Hepatocyte (in vitro differentiated cells): ENCODE data around the gene AMPD2. TPM values are rescaled to one million over a fixed set of nuclear protein-coding genes. Genes with fewer than 3 reads are reported as not detected.

Experiments
- DNase-seq: peaks from one replicate; pipeline ENCODE4 v3.0.0-alpha.2; 2016; ENCODE audit warnings: low spot score
- H2AFZ ChIP-seq: fragments of 200-600 bp; sonication (generic); 2 replicates; pipeline ENCODE4 v1.6.0; 2016; ENCODE audit warnings: antibody characterized with exemption, mild to moderate bottlenecking
- H3K27ac ChIP-seq: fragments of 200-600 bp; sonication (generic); 2 replicates; pipeline ENCODE4 v1.5.1; 2016; ENCODE audit warnings: mild to moderate bottlenecking
- H3K27me3 ChIP-seq: fragments of 200-600 bp; sonication (generic); 2 replicates; pipeline ENCODE4 v1.6.1; 2016
- H3K36me3 ChIP-seq: fragments of 200-600 bp; sonication (generic); replicated peaks from 2 replicates; pipeline ENCODE4 v1.5.1; 2016; ENCODE audit warnings: low read depth; ENCODE audit not compliant: insufficient read depth
- H3K4me1 ChIP-seq: fragments of 200-600 bp; sonication (generic); 2 replicates; pipeline ENCODE4 v1.5.1; 2016; ENCODE audit warnings: mild to moderate bottlenecking, moderate library complexity; ENCODE audit not compliant: insufficient read depth
- H3K4me2 ChIP-seq: fragments of 200-600 bp; sonication (generic); 2 replicates; pipeline ENCODE4 v1.6.0; 2016
- H3K4me3 ChIP-seq: fragments of 200-600 bp; sonication (generic); 2 replicates; pipeline ENCODE4 v1.5.1; 2016; ENCODE audit warnings: mild to moderate bottlenecking
- H3K79me2 ChIP-seq: fragments of 200-600 bp; sonication (generic); 2 replicates; pipeline ENCODE4 v1.6.0; 2017; ENCODE audit warnings: mild to moderate bottlenecking
- H3K9me2 ChIP-seq: fragments of 200-600 bp; sonication (generic); replicated peaks from 2 replicates; pipeline ENCODE4 v1.6.0; 2017; ENCODE audit warnings: mild to moderate bottlenecking; ENCODE audit not compliant: insufficient read depth
- H3K9me3 ChIP-seq: fragments of 200-600 bp; sonication (generic); 2 replicates; pipeline ENCODE4 v1.5.1; 2016; ENCODE audit warnings: low read depth, mild to moderate bottlenecking
- H4K20me1 ChIP-seq: fragments of 200-600 bp; sonication (generic); 2 replicates; pipeline ENCODE4 v1.6.0; 2016; ENCODE audit warnings: mild to moderate bottlenecking; ENCODE audit not compliant: insufficient read depth, poor library complexity, severe bottlenecking
- CTCF ChIP-seq: fragments of 200-600 bp; sonication (generic); IDR thresholded peaks from 2 replicates; pipeline ENCODE4 v1.5.1; 2016; ENCODE audit warnings: antibody characterized with exemption, mild to moderate bottlenecking; ENCODE audit not compliant: poor library complexity
- EZH2 ChIP-seq: fragments of 200-600 bp; sonication (generic); IDR thresholded peaks from 2 replicates; pipeline ENCODE4 v1.6.1; 2016; ENCODE audit warnings: antibody characterized with exemption, mild to moderate bottlenecking, borderline replicate concordance
- EZH2phosphoT487 ChIP-seq: fragments of 200-600 bp; sonication (generic); IDR thresholded peaks from one replicate; pipeline ENCODE4 v1.6.1; 2018; ENCODE audit warnings: antibody characterized with exemption, mild to moderate bottlenecking, low read depth, moderate library complexity; ENCODE audit not compliant: unreplicated experiment, severe bottlenecking
- WGBS: methylation state at CpG from one replicate; pipeline ENCODE4 v1.1.6; 2016; ENCODE audit warnings: low lambda C conversion rate; ENCODE audit errors: missing lambda C conversion rate; 5-methylcytosine and 5-hydroxymethylcytosine counted together
- polyA plus RNA-seq: library from polyadenylated mRNA; unstranded; fragments of >200 nt; fragmentation: Nextera tagmentation; extraction: Ambion mirVana; gene quantifications from 2 replicates; pipeline ENCODE4 v1.2.1, GENCODE V29; 2016
- total RNA-seq: library from RNA; depleted of rRNA; stranded (reverse); fragments of >200 nt; gene quantifications from 2 replicates; pipeline ENCODE4 v1.2.3, GENCODE V29; 2014

The AMPD2 gene
- total and polyA plus RNA-seq, 2 experiments from 2014 or later = 80.9 to 81.9 TPM

- TF ChIP-seq EZH2phosphoT487 (no peak), EZH2 (no peak), CTCF (no peak)
- Histone ChIP-seq H3K27ac (no peak overlapping the region), H3K36me3 (peaks cover 4% of the 10 kb centered on the region), H4K20me1 (no peaks in the 10 kb centered on the region), H3K9me3 (no peaks in the 10 kb centered on the region), H3K4me2 (no peak overlapping the region), H3K79me2 (no peaks in the 10 kb centered on the region), H2AFZ (no peak overlapping the region), H3K9me2 (no peaks in the 10 kb centered on the region), H3K27me3 (no peaks in the 10 kb centered on the region), H3K4me1 (no peaks in the 10 kb centered on the region), H3K4me3 (no peak overlapping the region)
- DNase-seq = no peak
Observed at GRCh38 chr1:109592916-109593315, 26.7 kb upstream of the AMPD2 start.

GRCh38 chr1:109595531-109595930 lies 24.1 kb upstream of the AMPD2 start:
- Histone ChIP-seq H3K4me3 (no peak overlapping the region), H3K27ac (no peak overlapping the region), H3K4me2 (no peak overlapping the region), H3K9me3 (no peaks in the 10 kb centered on the region), H3K4me1 (no peaks in the 10 kb centered on the region), H3K9me2 (no peaks in the 10 kb centered on the region), H2AFZ (no peak overlapping the region), H3K27me3 (no peaks in the 10 kb centered on the region), H3K79me2 (no peaks in the 10 kb centered on the region), H3K36me3 (peaks cover 4% of the 10 kb centered on the region), H4K20me1 (no peaks in the 10 kb centered on the region)
- TF ChIP-seq EZH2phosphoT487 = no peak
- no peak for TF ChIP-seq EZH2
- TF ChIP-seq CTCF = no peak
- DNase-seq = no peak
- 100% methylated on average over 2 of the region's 2 CpGs for WGBS

- no peak overlapping the region for H2AFZ ChIP-seq
- H3K79me2 ChIP-seq = no peaks in the 10 kb centered on the region
- no peaks in the 10 kb centered on the region for H3K27me3 ChIP-seq
- DNase-seq = no peak
- H3K4me2 ChIP-seq = no peak overlapping the region
- H3K27ac ChIP-seq = no peak overlapping the region
- H3K9me2 ChIP-seq = no peaks in the 10 kb centered on the region
- WGBS = 59% methylated on average over 1 of the region's 1 CpG
- no peaks in the 10 kb centered on the region for H3K9me3 ChIP-seq
- no peaks in the 10 kb centered on the region for H4K20me1 ChIP-seq
- H3K36me3 ChIP-seq = peaks cover 4% of the 10 kb centered on the region
- no peaks in the 10 kb centered on the region for H3K4me1 ChIP-seq
- TF ChIP-seq EZH2 (no peak), CTCF (no peak), EZH2phosphoT487 (no peak)
- no peak overlapping the region for H3K4me3 ChIP-seq
Observed at GRCh38 chr1:109598156-109598555, 21.5 kb upstream of the AMPD2 start.

GRCh38 chr1:109598655-109599054 lies 21.0 kb upstream of the AMPD2 start:
- Histone ChIP-seq H3K4me2 (no peak overlapping the region), H2AFZ (no peak overlapping the region), H3K4me1 (no peaks in the 10 kb centered on the region), H3K4me3 (no peak overlapping the region), H3K36me3 (no peaks in the 10 kb centered on the region), H3K27me3 (no peaks in the 10 kb centered on the region), H3K27ac (no peak overlapping the region), H3K79me2 (no peaks in the 10 kb centered on the region), H3K9me3 (no peaks in the 10 kb centered on the region), H3K9me2 (no peaks in the 10 kb centered on the region), H4K20me1 (no peaks in the 10 kb centered on the region)
- TF ChIP-seq EZH2 = no peak
- TF ChIP-seq CTCF = peak; percentile 22
- 83% methylated on average over 5 of the region's 5 CpGs for WGBS
- DNase-seq = peak; percentile 23
